Fibroblast of gingiva (primary cell): ENCODE data around the gene RHCE.
"Not testable (repeated sequence)": the region's sequence is repeated elsewhere in the genome, so short reads cannot be mapped to it uniquely, and the experiment has no call there.

Experiments used
- DNase-seq: peaks from one replicate; pipeline ENCODE4 v3.0.0-alpha.2; 2011; ENCODE audit warnings: low read depth

RHCE gene

GRCh38 chr1:25341746-25342145 lies 78.9 kb downstream of the RHCE start:
- no peak for DNase-seq

- DNase-seq = no peak
These were observed 81.6 kb downstream of the RHCE start for GRCh38 chr1:25338986-25339385.

- peak; percentile 83 for DNase-seq
These were observed 82.2 kb downstream of the RHCE start, which contains the start of gene TMEM50A for GRCh38 chr1:25338188-25338981. TSS of gene TMEM50A (plus strand) at chr1:25338334. CDS start at chr1:25340487, 2,153 bp downstream.

DNA sequence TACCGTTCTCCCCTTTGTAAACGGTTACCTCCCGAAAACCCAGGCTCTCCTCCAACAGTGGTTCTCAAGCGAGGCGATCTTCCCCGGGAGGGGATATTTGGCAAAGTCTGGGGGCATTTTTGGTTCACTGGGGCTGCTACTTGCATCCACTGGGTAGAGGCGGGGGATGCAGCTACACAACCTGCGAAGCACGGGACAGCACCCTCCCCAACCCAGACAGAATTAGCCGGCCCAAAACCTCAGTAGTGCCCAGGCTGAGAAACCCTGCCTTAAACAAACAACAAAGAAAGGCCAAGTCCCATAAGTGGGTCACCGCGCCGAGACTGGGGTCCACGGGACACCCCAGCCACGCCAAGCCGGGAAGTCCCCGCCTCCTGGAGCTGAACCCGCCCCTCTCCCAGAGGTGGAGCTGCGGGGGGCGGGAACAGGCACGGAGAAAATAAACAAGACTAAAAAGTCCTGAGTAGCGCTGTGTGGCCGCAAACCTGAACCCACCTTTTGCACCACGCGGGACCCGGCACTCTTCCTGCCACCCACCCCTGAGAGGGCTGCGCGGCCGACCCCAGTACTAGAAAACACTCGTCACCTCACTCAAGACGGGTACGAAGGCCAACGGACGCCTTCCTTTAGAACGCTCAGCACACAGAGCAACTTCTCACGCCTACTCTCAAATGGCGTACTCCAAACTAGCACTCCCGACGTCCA lies 83.0 kb downstream of the RHCE start:
- DNase-seq = not testable (repeated sequence)

DNA sequence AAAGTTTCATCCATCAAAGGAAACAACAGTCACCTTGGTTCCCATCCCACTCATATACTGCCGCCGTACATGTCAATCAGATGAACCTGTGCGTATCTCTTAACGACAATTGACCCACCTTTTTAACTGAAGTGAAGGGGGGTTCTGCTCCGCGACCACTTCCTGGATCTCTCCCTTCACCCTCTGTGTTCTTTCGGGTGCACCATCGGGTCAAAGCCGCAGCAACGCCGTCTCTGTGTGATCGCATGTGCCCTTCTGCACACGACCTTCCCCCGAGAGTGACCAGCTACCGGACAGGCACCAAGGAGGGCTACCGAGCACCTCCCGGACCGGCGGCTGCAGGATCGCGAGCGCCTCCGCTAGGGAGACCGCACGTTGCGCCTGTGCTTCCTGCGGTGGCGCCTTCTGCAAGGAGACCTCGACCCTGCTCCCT lies 83.7 kb downstream of the RHCE start:
- not testable (repeated sequence) for DNase-seq

- DNase-seq = peak; percentile 81
These were observed 90.7 kb downstream of the RHCE start for GRCh38 chr1:25329950-25330349.

DNA sequence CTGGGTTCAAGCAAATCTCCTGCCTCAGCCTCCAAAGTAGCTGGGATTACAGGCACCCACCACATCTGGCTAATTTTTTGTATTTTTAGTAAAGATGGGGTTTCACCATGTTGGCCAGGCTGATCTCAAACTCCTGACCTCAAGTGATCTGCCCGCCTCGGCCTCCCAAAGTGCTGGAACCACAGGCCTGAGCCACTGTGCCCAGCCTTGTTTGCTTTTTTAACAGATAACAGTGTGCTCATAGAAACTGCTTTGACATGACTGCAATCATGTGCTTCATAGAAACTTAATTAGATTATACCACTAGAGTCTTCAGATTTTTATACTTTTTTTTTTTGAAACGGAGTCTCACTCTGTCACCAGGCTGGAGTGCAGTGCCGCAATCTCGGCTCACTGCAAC lies 91.3 kb downstream of the RHCE start:
- DNase-seq = not testable (repeated sequence)

DNA sequence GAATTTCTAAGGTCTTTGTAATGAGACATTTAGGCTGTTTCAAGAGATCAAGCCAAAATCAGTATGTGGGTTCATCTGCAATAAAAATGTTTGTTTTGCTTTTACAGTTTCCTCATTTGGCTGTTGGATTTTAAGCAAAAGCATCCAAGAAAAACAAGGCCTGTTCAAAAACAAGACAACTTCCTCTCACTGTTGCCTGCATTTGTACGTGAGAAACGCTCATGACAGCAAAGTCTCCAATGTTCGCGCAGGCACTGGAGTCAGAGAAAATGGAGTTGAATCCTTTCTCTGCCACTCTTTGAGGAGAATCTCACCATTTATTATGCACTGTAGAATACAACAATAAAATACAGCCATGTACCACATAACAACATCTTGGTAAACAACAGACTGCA lies 91.8 kb downstream of the RHCE start:
- not testable (repeated sequence) for DNase-seq

- not testable (repeated sequence) for DNase-seq
These were observed 92.5 kb downstream of the RHCE start for GRCh38 chr1:25327864-25328790.

DNA sequence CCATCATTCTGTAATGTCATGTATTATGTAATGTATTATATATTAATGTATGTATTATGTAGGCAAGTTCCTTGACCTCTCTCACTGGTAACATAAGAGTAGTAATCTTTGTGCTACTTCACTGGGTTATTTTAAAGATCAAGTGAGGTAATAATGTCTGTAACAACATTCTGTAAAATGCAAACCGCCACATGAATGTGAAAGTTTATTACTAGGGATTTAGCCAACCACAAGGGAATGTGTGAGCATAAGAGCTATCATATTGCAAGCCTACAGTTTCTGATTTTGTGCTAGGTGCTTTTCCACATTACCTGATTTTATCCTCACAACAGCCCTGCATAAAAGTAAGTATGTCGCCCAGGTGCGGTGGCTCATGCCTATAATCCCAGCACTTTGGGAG lies 96.2 kb downstream of the RHCE start:
- not testable (repeated sequence) for DNase-seq

DNA sequence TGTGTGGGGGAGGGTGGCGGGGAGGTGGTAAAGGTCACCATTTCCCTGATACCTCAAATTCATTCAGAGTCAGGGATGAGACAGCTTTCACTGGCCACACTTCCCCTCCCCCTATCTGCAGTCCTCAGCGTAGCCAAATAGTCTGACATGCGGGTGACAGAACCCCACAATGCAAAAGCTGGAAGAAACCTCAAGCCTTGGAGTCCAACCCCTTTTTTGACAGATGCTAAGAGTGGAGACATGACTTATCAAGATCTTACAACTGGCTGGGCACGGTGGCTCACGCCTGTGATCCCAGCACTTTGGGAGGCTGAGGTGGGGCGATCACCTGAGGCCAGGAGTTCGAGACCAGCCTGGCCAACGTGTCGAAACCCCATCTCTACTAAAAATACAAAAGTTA lies 98.5 kb downstream of the RHCE start:
- not testable (repeated sequence) for DNase-seq

- peak; percentile 91 for DNase-seq
These were observed 100.2 kb downstream of the RHCE start for GRCh38 chr1:25320314-25320938.

DNA sequence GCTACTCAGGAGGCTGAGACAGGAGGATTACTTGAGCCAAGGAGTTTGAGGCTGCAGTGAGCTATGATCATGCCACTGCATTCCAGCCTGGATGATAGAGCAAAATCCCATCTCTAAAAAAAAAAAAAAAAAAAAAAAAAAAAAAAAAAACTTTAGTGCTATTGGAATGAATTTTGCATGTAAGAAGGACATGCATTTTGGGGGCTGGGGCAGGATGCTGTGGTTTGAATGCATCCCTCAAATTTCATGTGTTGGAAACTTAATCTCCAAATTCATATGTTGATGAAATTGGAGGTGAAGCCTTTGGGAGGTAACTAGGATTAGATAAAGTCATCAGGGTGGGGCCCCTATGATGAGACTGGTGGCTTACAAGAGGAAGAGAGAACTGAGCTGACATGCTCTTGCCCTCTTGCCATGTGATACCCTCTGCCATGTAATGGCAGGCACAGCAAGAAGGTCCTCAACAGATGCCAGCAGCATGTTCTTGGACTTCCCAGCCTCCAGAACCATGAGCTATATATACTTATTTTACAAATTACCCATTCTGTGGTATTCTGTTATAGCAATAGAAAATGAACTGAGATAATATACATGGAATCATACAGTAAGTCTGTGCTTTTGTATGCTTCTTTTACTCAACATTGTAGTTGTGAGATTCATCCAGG lies 107.7 kb downstream of the RHCE start:
- not testable (repeated sequence) for DNase-seq
